ENCODE data around the gene RTBDN. TPM values are rescaled to one million over a fixed set of nuclear protein-coding genes. Genes with fewer than 3 reads are reported as not detected.

The RTBDN gene
- total RNA-seq, 1 experiment from 2014 or later, result 25.1 TPM

DNA sequence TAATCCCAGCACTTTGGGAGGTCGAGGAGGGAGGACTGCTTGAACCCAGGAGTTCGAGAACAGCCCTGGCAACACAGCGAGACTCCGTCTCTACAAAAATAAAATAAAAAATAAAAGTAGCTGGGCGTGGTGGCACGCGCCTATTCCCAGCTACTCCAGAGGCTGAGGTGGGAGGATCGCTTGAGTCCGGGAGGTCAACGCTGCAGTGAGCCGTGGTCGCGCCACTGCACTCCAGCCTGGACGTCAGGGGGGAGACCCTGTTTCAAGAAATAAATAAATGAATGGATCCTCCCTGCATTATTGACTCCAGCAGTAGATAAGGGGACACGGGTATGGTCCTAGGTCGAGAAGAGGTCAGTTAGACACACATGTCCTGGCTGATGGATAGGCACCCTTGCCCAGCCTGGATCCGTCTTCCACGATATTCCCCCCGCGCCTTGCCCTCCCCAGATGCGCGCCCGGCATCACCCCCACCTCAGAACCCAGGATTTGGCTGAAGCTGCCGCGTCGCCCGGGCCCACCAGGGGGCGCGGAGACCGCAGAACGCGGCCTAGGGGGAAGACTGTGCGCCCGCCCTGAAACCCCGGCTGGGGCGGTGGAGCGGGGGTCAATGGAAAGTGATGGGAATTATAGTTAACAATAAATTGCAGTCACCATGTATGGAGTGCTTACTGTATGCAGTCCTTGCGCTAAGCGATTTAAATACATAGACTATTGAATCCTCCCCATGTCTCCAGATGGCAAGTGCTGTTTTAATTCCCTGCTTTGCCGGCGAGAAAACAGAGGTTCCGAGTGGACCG lies 57.0 kb downstream of the RTBDN start (continued):
- TF ChIP-seq EGR1 (IDR thresholded peaks at IDR 0.05; ENCODE audit: low read depth) (no peak), ELF1 (IDR thresholded peaks at IDR 0.05; ENCODE audit: borderline replicate concordance, low read depth) (no peak), YY1 (IDR thresholded peaks at IDR 0.05; ENCODE audit: extremely low read depth, insufficient replicate concordance, low read depth, low read length) (peak; percentile 35), EZH2 (IDR thresholded peaks at IDR 0.05) (no peak)

Small RNAs within 50 kb of the gene (microRNA-seq; reads per million reads assigned to microRNA genes)
- gene MIR5684 (ENCODE audit: borderline number of aligned reads) (not detected), gene MIR6794 (ENCODE audit: borderline number of aligned reads) (not detected)

Other genes with a start within 250 kb of the RTBDN start
- 5.8 TPM for gene ZNF490, start 223.8 kb downstream of the RTBDN start, total RNA-seq (2021; ENCODE audit: unreplicated experiment)
- 21.2 TPM for gene ZNF791, start 223.7 kb downstream of the RTBDN start, total RNA-seq (2021; ENCODE audit: unreplicated experiment)
- 48.3 TPM for gene MAN2B1, start 167.8 kb downstream of the RTBDN start, total RNA-seq (2021; ENCODE audit: unreplicated experiment)
- gene WDR83, start 167.8 kb downstream of the RTBDN start, total RNA-seq (2021; ENCODE audit: unreplicated experiment), result 20.1 TPM
- gene DHPS, start 152.7 kb downstream of the RTBDN start, total RNA-seq (2021; ENCODE audit: unreplicated experiment), result 134 TPM
- gene GNG14, start 146.6 kb downstream of the RTBDN start, total RNA-seq (2021; ENCODE audit: unreplicated experiment), result not detected
- 14.0 TPM for gene FBXW9, start 137.9 kb downstream of the RTBDN start, total RNA-seq (2021; ENCODE audit: unreplicated experiment)
- 81.8 TPM for gene TNPO2, start 110.6 kb downstream of the RTBDN start, total RNA-seq (2021; ENCODE audit: unreplicated experiment)
- 155 TPM for gene TRIR, start 99.9 kb downstream of the RTBDN start, total RNA-seq (2021; ENCODE audit: unreplicated experiment)
- gene GET3, start 97.1 kb downstream of the RTBDN start, total RNA-seq (2021; ENCODE audit: unreplicated experiment), result 77.6 TPM
- 0.10 TPM for gene BEST2, start 82.8 kb downstream of the RTBDN start, total RNA-seq (2021; ENCODE audit: unreplicated experiment)
- gene HOOK2, start 59.0 kb downstream of the RTBDN start, total RNA-seq (2021; ENCODE audit: unreplicated experiment), result 96.3 TPM
- 194 TPM for gene JUNB, start 43.1 kb downstream of the RTBDN start, total RNA-seq (2021; ENCODE audit: unreplicated experiment)
- gene PRDX2, start 32.8 kb downstream of the RTBDN start, total RNA-seq (2021; ENCODE audit: unreplicated experiment), result 387 TPM
- 33.3 TPM for gene THSD8, start 32.5 kb downstream of the RTBDN start, total RNA-seq (2021; ENCODE audit: unreplicated experiment)
- 54.5 TPM for gene RNASEH2A, start 28.0 kb downstream of the RTBDN start, total RNA-seq (2021; ENCODE audit: unreplicated experiment)
- 28.9 TPM for gene MAST1, start 3.9 kb upstream of the RTBDN start, total RNA-seq (2021; ENCODE audit: unreplicated experiment)
- gene DNASE2, start 46.9 kb upstream of the RTBDN start, total RNA-seq (2021; ENCODE audit: unreplicated experiment), result 36.6 TPM
- gene KLF1, start 52.6 kb upstream of the RTBDN start, total RNA-seq (2021; ENCODE audit: unreplicated experiment), result not detected
- gene GCDH, start 56.6 kb upstream of the RTBDN start, total RNA-seq (2021; ENCODE audit: unreplicated experiment), result 23.2 TPM
- gene SYCE2, start 84.7 kb upstream of the RTBDN start, total RNA-seq (2021; ENCODE audit: unreplicated experiment), result 0.25 TPM
- 129 TPM for gene FARSA, start 99.1 kb upstream of the RTBDN start, total RNA-seq (2021; ENCODE audit: unreplicated experiment)
- 739 TPM for gene CALR, start 104.0 kb upstream of the RTBDN start, total RNA-seq (2021; ENCODE audit: unreplicated experiment)
- 163 TPM for gene RAD23A, start 111.3 kb upstream of the RTBDN start, total RNA-seq (2021; ENCODE audit: unreplicated experiment)
- gene GADD45GIP1, start 122.6 kb upstream of the RTBDN start, total RNA-seq (2021; ENCODE audit: unreplicated experiment), result 35.9 TPM
- 0.25 TPM for gene DAND5, start 135.0 kb upstream of the RTBDN start, total RNA-seq (2021; ENCODE audit: unreplicated experiment)
- gene NFIX, start 160.9 kb upstream of the RTBDN start, total RNA-seq (2021; ENCODE audit: unreplicated experiment), result 34.8 TPM

All from HCT116 (cell line).